ENCODE measurements around the gene DAGLA. TPM values are rescaled to one million over a fixed set of nuclear protein-coding genes. Genes with fewer than 3 reads are reported as not detected.

Gene DAGLA
- total RNA-seq, 6 donors from 2014 or later = 3.0 to 11.0 (median 8.0) TPM

DNA sequence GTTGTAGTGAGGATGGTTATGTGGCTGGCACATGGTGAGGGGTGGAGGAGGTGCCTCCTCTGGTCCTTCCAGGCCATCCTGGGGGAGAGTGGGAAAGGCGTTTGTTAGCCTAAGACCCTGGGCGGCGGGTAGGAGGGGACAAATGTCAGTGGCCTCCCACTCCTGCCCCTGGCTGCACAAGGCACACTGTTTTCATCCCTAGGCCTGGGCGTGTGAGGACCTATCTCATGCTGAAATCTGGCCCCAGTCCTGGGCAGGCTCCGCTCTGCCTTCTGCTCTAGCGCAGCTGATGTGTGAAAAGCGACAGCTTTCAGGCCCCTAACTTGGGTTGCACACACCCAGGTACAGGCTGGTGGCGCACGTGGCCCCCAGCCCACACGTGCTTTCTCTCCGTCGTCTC, 32.1 kb downstream of the DAGLA start:
- DNase-seq (no peak), ATAC-seq (ENCODE audit: low FRiP score in 2 of 2) (no peak)
- peaks cover 0 to 10% (median 3%) of the 10 kb centered on the region in 4 donors for H3K4me1 ChIP-seq
- TF ChIP-seq EP300 (IDR thresholded peaks at IDR 0.05) = no peak
- TF ChIP-seq POLR2AphosphoS5 (IDR thresholded peaks at IDR 0.05) = no peak
- no peak for TF ChIP-seq POLR2A (IDR thresholded peaks at IDR 0.05)
- TF ChIP-seq, protein P1, sequence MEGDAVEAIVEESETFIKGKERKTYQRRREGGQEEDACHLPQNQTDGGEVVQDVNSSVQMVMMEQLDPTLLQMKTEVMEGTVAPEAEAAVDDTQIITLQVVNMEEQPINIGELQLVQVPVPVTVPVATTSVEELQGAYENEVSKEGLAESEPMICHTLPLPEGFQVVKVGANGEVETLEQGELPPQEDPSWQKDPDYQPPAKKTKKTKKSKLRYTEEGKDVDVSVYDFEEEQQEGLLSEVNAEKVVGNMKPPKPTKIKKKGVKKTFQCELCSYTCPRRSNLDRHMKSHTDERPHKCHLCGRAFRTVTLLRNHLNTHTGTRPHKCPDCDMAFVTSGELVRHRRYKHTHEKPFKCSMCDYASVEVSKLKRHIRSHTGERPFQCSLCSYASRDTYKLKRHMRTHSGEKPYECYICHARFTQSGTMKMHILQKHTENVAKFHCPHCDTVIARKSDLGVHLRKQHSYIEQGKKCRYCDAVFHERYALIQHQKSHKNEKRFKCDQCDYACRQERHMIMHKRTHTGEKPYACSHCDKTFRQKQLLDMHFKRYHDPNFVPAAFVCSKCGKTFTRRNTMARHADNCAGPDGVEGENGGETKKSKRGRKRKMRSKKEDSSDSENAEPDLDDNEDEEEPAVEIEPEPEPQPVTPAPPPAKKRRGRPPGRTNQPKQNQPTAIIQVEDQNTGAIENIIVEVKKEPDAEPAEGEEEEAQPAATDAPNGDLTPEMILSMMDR (IDR thresholded peaks at IDR 0.05) = no peak
- WGBS, 2 donors = 83 to 90% methylated on average over 8 to 12 of the region's 12 CpGs
- no peaks in the 10 kb centered on the region for H3K27me3 ChIP-seq
- H3K27ac ChIP-seq = no peak overlapping the region
- H3K9me3 ChIP-seq = no peaks in the 10 kb centered on the region
- no peak overlapping the region for H3K4me3 ChIP-seq
- no peaks in the 10 kb centered on the region for H3K36me3 ChIP-seq

DNA sequence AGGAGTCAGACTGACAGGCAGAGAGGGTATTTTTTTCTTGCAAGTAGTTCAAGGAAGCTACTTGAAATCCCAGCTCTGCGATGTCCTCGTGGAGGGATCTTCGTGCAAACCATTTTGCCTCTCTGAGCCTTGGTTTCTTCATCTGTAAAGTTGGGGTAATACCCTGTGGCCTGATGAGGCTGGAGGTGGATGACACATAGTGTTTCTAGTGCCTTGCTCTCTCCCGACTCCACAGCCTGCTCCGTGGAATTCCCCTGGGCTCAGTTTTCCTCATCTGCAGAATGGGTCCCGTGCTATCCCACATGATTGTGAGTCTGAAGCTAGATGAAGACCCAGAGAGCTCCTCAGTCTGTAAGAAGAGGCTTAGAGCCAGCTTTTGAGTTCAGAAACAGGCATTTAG, 32.7 kb downstream of the DAGLA start:
- ATAC-seq (ENCODE audit: low FRiP score in 2 of 2) = no peak

DNA sequence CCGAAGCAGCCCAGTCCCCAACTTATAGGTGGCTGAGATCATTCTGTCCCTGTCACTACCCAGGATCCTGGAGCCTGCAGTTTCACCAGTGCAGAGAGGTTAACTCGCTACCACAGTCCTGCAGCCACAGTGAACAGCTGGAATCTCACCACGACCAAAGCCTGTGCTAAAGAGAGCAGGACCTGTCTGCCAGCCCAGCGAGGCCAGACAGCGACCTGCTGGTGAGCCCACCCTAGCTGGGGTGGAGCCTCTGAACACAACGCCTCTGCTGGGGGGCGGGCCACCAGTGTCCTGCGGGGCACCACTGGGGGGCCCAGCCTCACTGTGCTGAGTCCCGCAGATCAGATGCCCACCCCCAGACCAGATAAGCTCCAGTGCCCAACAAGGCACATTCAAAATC, 33.3 kb downstream of the DAGLA start:
- DNase-seq = peak in 1 of 2 donors; percentile 42
- no peak for ATAC-seq (ENCODE audit: low FRiP score in 2 of 2)

More for the DNA sequence above, 32.7 kb downstream of the DAGLA start:
- Histone ChIP-seq H3K9me3 (no peaks in the 10 kb centered on the region), H3K36me3 (no peaks in the 10 kb centered on the region), H3K4me3 (no peak overlapping the region), H3K27me3 (no peaks in the 10 kb centered on the region), H3K4me1 (peaks cover 0 to 11% (median 3%) of the 10 kb centered on the region in 4 donors), H3K27ac (no peak overlapping the region)
- no peak for DNase-seq
- no peak for TF ChIP-seq EP300 (IDR thresholded peaks at IDR 0.05)
- TF ChIP-seq, protein P1 (IDR thresholded peaks at IDR 0.05) = no peak
- no peak for TF ChIP-seq POLR2A (IDR thresholded peaks at IDR 0.05)
- TF ChIP-seq POLR2AphosphoS5 (IDR thresholded peaks at IDR 0.05) = no peak
- 76 to 90% methylated on average over 5 to 6 of the region's 6 CpGs for whole genome bisulfite sequencing, 2 donors

DNA sequence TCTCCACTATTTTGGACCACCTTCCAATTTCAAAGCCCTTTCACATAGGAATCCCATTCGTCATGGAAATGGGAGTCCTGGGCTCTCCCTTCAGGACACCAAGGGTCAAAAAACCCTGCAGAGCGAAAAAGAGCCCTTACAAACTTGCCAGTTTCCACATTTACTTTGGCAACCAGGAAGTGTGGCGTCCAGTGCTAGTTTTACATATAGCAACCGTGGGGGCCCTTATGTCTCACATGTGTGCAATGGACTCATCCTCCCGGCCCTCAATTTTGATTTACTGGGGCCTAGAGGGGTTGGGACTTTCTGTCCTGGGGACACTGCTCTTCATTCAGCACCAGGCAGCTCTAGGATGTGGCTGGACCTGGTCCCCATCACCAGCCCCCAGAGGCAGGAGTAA, 33.7 kb downstream of the DAGLA start:
- 38 to 71% methylated on average over 4 to 5 of the region's 5 CpGs for WGBS, 2 donors

More for the DNA sequence above, 33.3 kb downstream of the DAGLA start:
- H3K27ac ChIP-seq = no peak overlapping the region
- no peak overlapping the region for H3K4me3 ChIP-seq
- no peaks in the 10 kb centered on the region for H3K36me3 ChIP-seq
- H3K4me1 ChIP-seq = peaks cover 0 to 16% (median 6%) of the 10 kb centered on the region in 4 donors
- WGBS, 2 donors = 62 to 96% methylated on average over 4 to 7 of the region's 9 CpGs
- no peak for TF ChIP-seq POLR2A (IDR thresholded peaks at IDR 0.05)
- H3K27me3 ChIP-seq = no peaks in the 10 kb centered on the region
- no peaks in the 10 kb centered on the region for H3K9me3 ChIP-seq

DNA sequence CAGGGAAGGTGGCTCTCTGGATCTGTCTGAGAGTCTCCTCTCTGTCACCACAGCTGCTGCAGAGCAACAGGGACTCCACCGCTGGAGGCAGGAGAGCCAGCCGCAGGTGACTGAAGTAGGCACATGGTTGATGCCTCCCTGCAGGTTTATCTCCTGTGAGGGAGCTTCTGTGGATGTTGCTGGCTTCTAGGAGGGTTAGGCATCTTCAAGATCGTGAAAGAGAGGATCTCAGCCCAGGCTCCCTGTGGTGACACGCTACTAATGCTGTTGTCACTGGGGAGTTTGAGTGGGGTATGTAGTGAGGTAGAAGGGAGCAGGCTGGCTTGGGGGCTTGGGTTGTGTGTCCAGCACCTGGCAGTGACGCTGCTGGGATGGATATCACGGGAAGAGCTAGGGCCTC, 34.1 kb downstream of the DAGLA start:
- 61 to 70% methylated on average over 5 to 6 of the region's 6 CpGs for WGBS, 2 donors
- Histone ChIP-seq H3K36me3 (no peaks in the 10 kb centered on the region), H3K27ac (no peak overlapping the region), H3K4me3 (no peak overlapping the region), H3K4me1 (peaks cover 0 to 16% (median 11%) of the 10 kb centered on the region in 4 donors), H3K27me3 (no peaks in the 10 kb centered on the region), H3K9me3 (no peaks in the 10 kb centered on the region)
- TF ChIP-seq POLR2AphosphoS5 (IDR thresholded peaks at IDR 0.05) (no peak), EP300 (IDR thresholded peaks at IDR 0.05) (no peak), POLR2A (IDR thresholded peaks at IDR 0.05) (no peak)
- TF ChIP-seq, protein P1 (IDR thresholded peaks at IDR 0.05) = no peak
- no peak for ATAC-seq (ENCODE audit: low FRiP score in 2 of 2)
- DNase-seq = no peak

More for the DNA sequence above, 33.7 kb downstream of the DAGLA start:
- ATAC-seq (ENCODE audit: low FRiP score in 2 of 2) (no peak), DNase-seq (no peak)
- peaks cover 0 to 16% (median 11%) of the 10 kb centered on the region in 4 donors for H3K4me1 ChIP-seq
- H3K9me3 ChIP-seq = no peaks in the 10 kb centered on the region
- no peaks in the 10 kb centered on the region for H3K27me3 ChIP-seq
- H3K4me3 ChIP-seq = no peak overlapping the region
- H3K27ac ChIP-seq = no peak overlapping the region
- TF ChIP-seq POLR2AphosphoS5 (IDR thresholded peaks at IDR 0.05) (no peak), POLR2A (IDR thresholded peaks at IDR 0.05) (no peak), EP300 (IDR thresholded peaks at IDR 0.05) (no peak)
- TF ChIP-seq, protein P1 (IDR thresholded peaks at IDR 0.05) = no peak
- no peaks in the 10 kb centered on the region for H3K36me3 ChIP-seq
